ENCODE data around the gene COG3.
A peak's percentile ranks its signal among the peaks of the same experiment; 100 is the strongest.

Gene COG3

GRCh38 chr13:45545686-45546409 is 81.1 kb downstream of the COG3 start:
- no peak for DNase-seq (ENCODE audit: low read depth)

- no peak for DNase-seq (ENCODE audit: low read depth)
These were observed 81.6 kb downstream of the COG3 start for GRCh38 chr13:45546410-45546765.

DNA sequence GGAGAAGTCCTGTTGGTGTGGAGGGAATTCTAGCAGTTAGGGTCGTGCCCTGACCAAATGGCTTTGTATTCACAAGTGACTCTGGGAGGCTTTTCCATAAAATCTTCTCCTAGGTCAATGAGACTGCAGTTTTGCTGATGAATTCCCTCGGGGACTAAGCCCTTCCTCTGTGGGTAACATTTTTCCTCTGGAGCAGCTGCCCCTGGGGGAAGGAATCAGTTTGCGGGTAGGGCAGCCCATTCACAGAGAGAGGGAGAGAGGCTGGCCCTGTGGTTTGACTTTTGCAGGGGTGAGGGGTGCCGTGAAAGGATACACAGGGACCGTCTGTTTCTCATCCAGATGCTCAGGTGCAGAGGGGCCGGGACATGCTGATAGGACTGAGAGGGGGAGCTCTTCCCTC is 83.5 kb downstream of the COG3 start:
- DNase-seq (ENCODE audit: low read depth) = peak; percentile 4

GRCh38 chr13:45554604-45555109 is 89.9 kb downstream of the COG3 start:
- DNase-seq (ENCODE audit: low read depth) = no peak

DNA sequence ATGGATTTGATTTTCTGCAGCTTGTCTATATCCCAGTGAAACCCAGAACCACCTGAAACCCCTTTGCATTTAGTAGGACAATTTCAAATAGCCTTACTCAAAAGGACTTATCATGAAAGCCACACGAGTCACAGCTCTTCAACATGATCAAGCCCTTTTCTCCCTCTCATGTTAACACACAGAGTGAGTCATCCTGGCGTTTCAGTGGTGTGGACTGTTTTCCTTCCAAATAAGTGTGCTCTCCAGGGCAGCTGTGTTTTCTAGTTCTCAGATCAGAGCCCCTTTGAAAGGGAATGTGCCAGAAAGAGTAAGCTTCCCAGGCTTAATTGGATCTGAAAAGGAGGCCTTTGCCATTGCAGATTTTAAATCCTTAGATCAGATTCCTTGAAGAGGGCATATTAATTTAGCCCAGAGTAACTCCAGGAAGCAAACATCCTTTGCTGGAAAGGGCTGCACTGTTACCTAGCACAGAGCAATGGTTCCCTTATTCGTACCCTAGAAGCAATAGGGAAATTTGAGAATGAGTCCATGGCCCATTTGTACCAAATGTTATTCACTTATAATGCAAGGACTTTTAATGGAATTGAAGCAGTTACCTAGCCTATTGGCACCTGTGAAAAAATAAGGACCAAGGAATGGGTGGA is 99.5 kb downstream of the COG3 start:
- peak; percentile 45 for DNase-seq (ENCODE audit: low read depth)

GRCh38 chr13:45565331-45565730 is 100.6 kb downstream of the COG3 start:
- DNase-seq (ENCODE audit: low read depth) = no peak

GRCh38 chr13:45575146-45575829 is 110.5 kb downstream of the COG3 start:
- no peak for DNase-seq (ENCODE audit: low read depth)

GRCh38 chr13:45575830-45576180 is 111.1 kb downstream of the COG3 start:
- DNase-seq (ENCODE audit: low read depth) = no peak

GRCh38 chr13:45576466-45576865 is 111.7 kb downstream of the COG3 start:
- DNase-seq (ENCODE audit: low read depth) = no peak

GRCh38 chr13:45582408-45583076 is 117.8 kb downstream of the COG3 start:
- no peak for DNase-seq (ENCODE audit: low read depth)

DNA sequence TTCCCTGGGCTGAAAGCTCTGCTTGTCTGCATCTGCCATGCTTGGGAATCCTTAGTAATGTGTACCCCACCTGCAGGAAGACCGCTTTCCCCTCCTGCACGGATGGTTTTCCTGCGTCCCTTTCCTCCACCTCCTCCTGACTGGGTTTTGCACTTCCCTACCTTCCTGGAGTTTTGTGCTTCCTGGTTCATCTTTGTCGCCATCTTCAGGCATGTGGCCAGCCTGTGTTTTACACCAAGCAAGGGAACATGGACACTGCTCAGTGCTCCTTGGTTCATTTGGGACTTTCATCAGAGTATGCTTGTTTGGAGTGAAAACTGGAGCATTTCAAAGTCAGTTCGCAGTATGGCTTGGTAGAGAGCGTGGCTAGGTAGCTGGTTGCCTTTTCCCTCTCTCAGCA is 120.1 kb downstream of the COG3 start:
- peak; percentile 15 for DNase-seq (ENCODE audit: low read depth)

All from EH (cell line).